Activated naive CD4-positive, alpha-beta T cell treated with anti-CD3 and anti-CD28 coated beads, Interleukin-2, amount 50 U/mL, for 16 hours (primary cell): ENCODE measurements around the gene LRRC10B.
A peak's percentile ranks its signal among the peaks of the same experiment; 100 is the strongest.
"Not testable (repeated sequence)": the region's sequence is repeated elsewhere in the genome, so short reads cannot be mapped to it uniquely, and the experiment has no call there.

Experiments
- DNase-seq: peaks from one replicate; pipeline ENCODE4 v3.0.0-alpha.2; 2020

The LRRC10B gene

GRCh38 chr11:61507962-61508861, at the start of gene LRRC10B:
Gene LRRC10B, plus strand, starts transcription at chr11:61508749. Its CDS starts 250 bp downstream, at chr11:61508999.
- peak; percentile 47 for DNase-seq

- DNase-seq, result no peak
Measured at GRCh38 chr11:61460474-61460881, 48.1 kb upstream of the LRRC10B start.

GRCh38 chr11:61460986-61461385, 47.6 kb upstream of the LRRC10B start:
- DNase-seq, result no peak

GRCh38 chr11:61467602-61468001, 40.9 kb upstream of the LRRC10B start:
- not testable (repeated sequence) for DNase-seq

GRCh38 chr11:61468002-61468401, 40.5 kb upstream of the LRRC10B start:
- DNase-seq, result no peak

- no peak for DNase-seq
Measured at GRCh38 chr11:61472282-61472681, 36.3 kb upstream of the LRRC10B start.

- no peak for DNase-seq
Measured at GRCh38 chr11:61472868-61473267, 35.7 kb upstream of the LRRC10B start.

GRCh38 chr11:61473370-61474012, 35.1 kb upstream of the LRRC10B start:
- DNase-seq, result no peak

GRCh38 chr11:61474013-61474643, 34.4 kb upstream of the LRRC10B start:
- DNase-seq, result no peak

GRCh38 chr11:61475433-61475832, 33.1 kb upstream of the LRRC10B start:
- DNase-seq, result no peak

GRCh38 chr11:61476371-61476770, 32.2 kb upstream of the LRRC10B start:
- DNase-seq, result no peak

- DNase-seq, result no peak
Measured at GRCh38 chr11:61477126-61477525, 31.4 kb upstream of the LRRC10B start.

- DNase-seq, result peak; percentile 57
Measured at GRCh38 chr11:61477727-61478148, 30.8 kb upstream of the LRRC10B start.

GRCh38 chr11:61479360-61480058, 29.0 kb upstream of the LRRC10B start:
- DNase-seq, result not testable (repeated sequence)

GRCh38 chr11:61480261-61480993, 28.1 kb upstream of the LRRC10B start:
- no peak for DNase-seq

- no peak for DNase-seq
Measured at GRCh38 chr11:61480994-61481335, 27.6 kb upstream of the LRRC10B start.

GRCh38 chr11:61481806-61482205, 26.7 kb upstream of the LRRC10B start:
- DNase-seq, result no peak

GRCh38 chr11:61482513-61482912, 26.0 kb upstream of the LRRC10B start:
- DNase-seq, result peak; percentile 23

GRCh38 chr11:61484541-61484940, 24.0 kb upstream of the LRRC10B start:
- no peak for DNase-seq

GRCh38 chr11:61485080-61485479, 23.5 kb upstream of the LRRC10B start:
- no peak for DNase-seq

GRCh38 chr11:61486011-61486620, 22.4 kb upstream of the LRRC10B start:
- DNase-seq, result no peak

- no peak for DNase-seq
Measured at GRCh38 chr11:61486779-61487178, 21.8 kb upstream of the LRRC10B start.
